HepG2 (cell line): ENCODE data around the gene ASIC2. TPM values are rescaled to one million over a fixed set of nuclear protein-coding genes. Genes with fewer than 3 reads are reported as not detected.

Experiments
- ATAC-seq: fragments of 200-7000 bp; cut with Tn5 transposase; 3 replicates; pipeline ENCODE4 v1.9.1; 2020; ENCODE audit warnings: mild to moderate bottlenecking, moderate library complexity
- BruUV-seq: library from RNA; stranded (reverse); fragments of 400-500 nt; replicated peaks from 2 replicates; lab custom pipeline; 2021; lab: Mats Ljungman, UMichigan
- CTCF ChIA-PET: fragments of 300-600 bp; formaldehyde crosslinking; extraction: SDS; loops from one replicate; lab custom pipeline; 2021; ENCODE audit warnings: low total read pairs, inconsistent platforms, low intra/inter-chr PET ratio; lab: Yijun Ruan, JAX
- POLR2A ChIA-PET: fragments of 350-600 bp; sonication (Branson Sonifier 250); formaldehyde crosslinking; loops from one replicate; lab custom pipeline; 2020; ENCODE audit warnings: antibody characterized with exemption, inconsistent platforms; lab: Yijun Ruan, JAX
- DNase-seq: peaks from one replicate; pipeline ENCODE4 v3.0.0-alpha.2; 2015; ENCODE audit warnings: low spot score
- FAIRE-seq: peaks from 3 replicates; lab custom pipeline; 2011; peaks lifted over from hg19 to GRCh38; lab: Jason Lieb, UNC
- H2AFZ ChIP-seq: one replicate; pipeline ENCODE4 v1.6.1; 2011; ENCODE audit warnings: low read length, inconsistent platforms
- H3K27ac ChIP-seq: fragments of 300-600 bp; 3 replicates; pipeline ENCODE4 v1.8.0; 2011; ENCODE audit warnings: mixed run types, mild to moderate bottlenecking, mixed read lengths, low read length, inconsistent platforms; ENCODE audit not compliant: insufficient read depth; ENCODE audit errors: extremely low read length
- H3K27me3 ChIP-seq, 2 experiments: fragments of 200-600 bp in 1 of 2; 2 replicates in 1 of 2; 3 replicates in 1 of 2; pipeline versions ENCODE4 v1.6.0 to v1.8.0; 2011; ENCODE audit warnings: low read length in 2 of 2, mild to moderate bottlenecking in 2 of 2, moderate library complexity in 2 of 2, inconsistent platforms in 1 of 2; ENCODE audit not compliant: insufficient read depth in 2 of 2, control insufficient read depth in 1 of 2
- H3K36me3 ChIP-seq, 2 experiments: fragments of 200-600 bp in 1 of 2; replicated peaks in 1 of 2; 2 replicates in 1 of 2; 3 replicates in 1 of 2; pipeline versions ENCODE4 v1.5.1 to v1.8.0; 2011; ENCODE audit warnings: low read length in 2 of 2, inconsistent platforms in 1 of 2; ENCODE audit not compliant: insufficient read depth in 2 of 2, control insufficient read depth in 1 of 2
- H3K4me1 ChIP-seq: 2 replicates; pipeline ENCODE4 v1.5.1; 2012; ENCODE audit warnings: low read length, inconsistent platforms; ENCODE audit not compliant: insufficient read depth
- H3K4me2 ChIP-seq: 2 replicates; pipeline ENCODE4 v1.6.0; 2011; ENCODE audit warnings: low read depth, low read length, inconsistent platforms
- H3K4me3 ChIP-seq, 3 experiments: fragments of 200-600 bp in 1 of 3; sonication (generic), shearing (Covaris generic) in 1 of 3; replicated peaks in 1 of 3; 2 replicates each; pipeline ENCODE4 v1.5.1; 2011 to 2016; ENCODE audit warnings: low read length in 3 of 3, inconsistent platforms in 2 of 3, low read depth in 2 of 3, mild to moderate bottlenecking in 2 of 3, control low read depth in 1 of 3, mixed read lengths in 1 of 3; ENCODE audit not compliant: insufficient read depth in 1 of 3
- H3K79me2 ChIP-seq: one replicate; pipeline ENCODE4 v1.6.1; 2011; ENCODE audit warnings: low read length, inconsistent platforms; ENCODE audit not compliant: insufficient read depth
- H3K9ac ChIP-seq: 2 replicates; pipeline ENCODE4 v1.6.0; 2011; ENCODE audit warnings: mild to moderate bottlenecking, low read depth, low read length, inconsistent platforms; ENCODE audit not compliant: insufficient read depth
- H3K9me3 ChIP-seq: 2 replicates; pipeline ENCODE4 v1.5.1; 2012; ENCODE audit warnings: mild to moderate bottlenecking, low read length
- H4K20me1 ChIP-seq: 2 replicates; pipeline ENCODE4 v1.6.0; 2011; ENCODE audit warnings: inconsistent platforms, mild to moderate bottlenecking, low read length, moderate library complexity; ENCODE audit not compliant: insufficient read depth
- HNRNPK ChIP-seq: fragments of 200-400 bp; formaldehyde crosslinking; IDR thresholded peaks from 2 replicates; pipeline ENCODE4 v1.6.1; 2018; ENCODE audit warnings: low read length, low read depth, moderate library complexity, mild to moderate bottlenecking; ENCODE audit not compliant: poor library complexity, severe bottlenecking
- HNRNPUL1 ChIP-seq: fragments of 200-400 bp; formaldehyde crosslinking; IDR thresholded peaks from 2 replicates; pipeline ENCODE4 v1.6.1; 2017; ENCODE audit warnings: low read depth, mild to moderate bottlenecking, low read length, moderate library complexity
- HOXA7 ChIP-seq: sonication (generic); formaldehyde crosslinking; IDR thresholded peaks from 2 replicates; pipeline ENCODE4 v1.8.1; 2022; ENCODE audit warnings: mild to moderate bottlenecking, missing genetic modification reagents, moderate library complexity
- KDM3A ChIP-seq: IDR thresholded peaks from 2 replicates; pipeline ENCODE4 v1.6.1; 2018; ENCODE audit warnings: low read depth, missing compliant biosample characterization
- KDM5B ChIP-seq: sonication (generic); formaldehyde crosslinking; IDR thresholded peaks from 2 replicates; pipeline ENCODE4 v1.4.0; 2020; ENCODE audit warnings: missing genetic modification reagents, mild to moderate bottlenecking, borderline replicate concordance
- MTA1 ChIP-seq: sonication (generic); formaldehyde crosslinking; IDR thresholded peaks from 2 replicates; pipeline ENCODE4 v1.4.0; 2020; ENCODE audit warnings: missing genetic modification reagents, mild to moderate bottlenecking, borderline replicate concordance
- NR2C2 ChIP-seq: sonication (generic); formaldehyde crosslinking; IDR thresholded peaks from 2 replicates; pipeline ENCODE4 v1.4.0; 2020; ENCODE audit warnings: missing genetic modification reagents, mild to moderate bottlenecking, moderate library complexity, borderline replicate concordance
- PHF21A ChIP-seq: sonication (generic); formaldehyde crosslinking; IDR thresholded peaks from 2 replicates; pipeline ENCODE4 v1.5.0; 2020; ENCODE audit warnings: mild to moderate bottlenecking, missing genetic modification reagents
- SOX5 ChIP-seq: IDR thresholded peaks from 2 replicates; pipeline ENCODE4 v1.6.1; 2016; ENCODE audit warnings: borderline replicate concordance
- ZNF773 ChIP-seq: sonication (generic); formaldehyde crosslinking; IDR thresholded peaks from 2 replicates; pipeline ENCODE4 v1.4.0; 2020; ENCODE audit warnings: missing genetic modification reagents, borderline replicate concordance
- ZSCAN31 ChIP-seq: sonication (generic); formaldehyde crosslinking; IDR thresholded peaks from 2 replicates; pipeline ENCODE4 v1.5.0; 2020; ENCODE audit warnings: low read depth, mild to moderate bottlenecking, missing genetic modification reagents
- WGBS: methylation state at CpG from one replicate; pipeline ENCODE4 v1.1.6; 2017; ENCODE audit warnings: low lambda C conversion rate; 5-methylcytosine and 5-hydroxymethylcytosine counted together
- in situ Hi-C: cut with HindIII; loops from 2 replicates; pipeline ENCODE4 v1.10.0; 2017; ENCODE audit warnings: low pct_unique_long_range_greater_than_20kb; ENCODE audit not compliant: extremely low pct_ligation_motif_present
- intact Hi-C: fragments of 100-400 bp; cut with micrococcal nuclease; formaldehyde crosslinking; loops from one replicate; pipeline ENCODE4 v1.10.0; 2022; ENCODE audit not compliant: unreplicated experiment
- polyA plus RNA-seq, 8 experiments: library from polyadenylated mRNA; depleted of rRNA in 3 of 8; stranded (reverse) in 7 of 8; unstranded in 1 of 8; fragments of >200 nt; fragmentation: Illumina TruSeq in 4 of 8; extraction: Trizol in 4 of 8; gene quantifications; 2 replicates each; pipeline versions ENCODE4 v1.2.1 to v1.2.3, GENCODE V29; 2011 to 2016; ENCODE audit warnings: low read depth in 4 of 8, missing spikeins in 1 of 8, mixed read lengths in 1 of 8; ENCODE audit not compliant: insufficient read depth in 1 of 8
- total RNA-seq, 5 experiments: library from RNA; depleted of rRNA; stranded (reverse); fragments of >200 nt; fragmentation: Illumina TruSeq; extraction: Trizol; gene quantifications; 2 replicates each; pipeline ENCODE4 v1.2.3, GENCODE V29; 2016; ENCODE audit warnings: low read depth in 1 of 5
- TF ChIP-seq, protein P1 (sequence below): sonication (generic); formaldehyde crosslinking; IDR thresholded peaks from 2 replicates; pipeline ENCODE4 v1.8.1; 2023; ENCODE audit warnings: mild to moderate bottlenecking, missing genetic modification reagents
- TF ChIP-seq, protein P2 (sequence below): sonication (generic); formaldehyde crosslinking; conservative IDR thresholded peaks from 2 replicates; pipeline ENCODE4 v1.8.0; 2022; ENCODE audit warnings: missing genetic modification reagents
- TF ChIP-seq, protein P3 (sequence below): sonication (generic); formaldehyde crosslinking; IDR thresholded peaks from 2 replicates; pipeline ENCODE4 v1.8.0; 2022; ENCODE audit warnings: mild to moderate bottlenecking, missing genetic modification reagents, borderline replicate concordance
- TF ChIP-seq, protein P4 (sequence below): sonication (generic); formaldehyde crosslinking; IDR thresholded peaks from 2 replicates; pipeline ENCODE4 v1.4.0; 2020; ENCODE audit warnings: mild to moderate bottlenecking, missing genetic modification reagents, borderline replicate concordance

Gene ASIC2
- total and polyA plus RNA-seq, 2 of the 13 experiments (the other 11 are each of a cell fraction or from before 2014, with no cell fraction given) = not detected

DNA sequence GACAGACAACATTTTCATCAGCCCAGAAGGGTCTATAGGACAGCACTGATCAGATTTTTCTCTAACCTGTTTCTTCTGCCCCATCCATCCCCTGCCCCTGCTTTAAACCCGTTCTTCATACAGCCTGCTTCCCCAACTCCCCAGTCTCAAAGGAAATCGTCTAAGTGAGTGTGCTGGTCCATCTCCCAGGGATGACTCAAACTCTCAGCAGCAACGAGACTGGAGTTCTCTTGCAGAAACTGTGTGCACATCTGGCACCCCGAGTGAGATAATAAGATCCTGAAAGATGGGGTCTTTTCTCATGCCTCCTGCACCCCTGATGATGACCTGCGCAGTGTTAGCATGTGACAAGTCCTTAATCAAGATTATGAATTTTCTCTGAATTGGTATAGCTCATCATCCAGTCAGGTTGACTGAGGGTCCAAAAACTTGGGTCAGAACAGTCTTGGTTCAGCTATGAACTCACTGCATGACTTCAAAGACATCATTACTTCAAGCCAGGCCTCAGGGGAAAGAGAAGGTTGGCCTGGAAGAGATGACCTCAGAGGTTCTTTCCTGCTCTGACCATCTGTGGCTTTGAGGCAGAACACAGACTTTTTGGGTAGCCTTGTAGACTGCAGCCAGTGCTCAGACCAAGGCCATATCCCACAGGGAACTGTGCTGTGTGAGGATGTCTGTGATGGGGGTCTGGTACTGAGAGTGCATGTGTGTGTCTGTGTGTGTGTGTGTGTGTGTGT, 183.6 kb downstream of the ASIC2 start:
- Histone ChIP-seq H3K9me3 (no peaks in the 10 kb centered on the region), H3K4me1 (no peaks in the 10 kb centered on the region), H3K27ac (no peak overlapping the region), H3K79me2 (no peaks in the 10 kb centered on the region), H2AFZ (no peak overlapping the region), H3K27me3 (no peaks in the 10 kb centered on the region; a peak in 1 of 5 replicates), H3K36me3 (no peaks in the 10 kb centered on the region), H3K9ac (no peak overlapping the region), H4K20me1 (no peaks in the 10 kb centered on the region), H3K4me3 (no peak overlapping the region), H3K4me2 (no peak overlapping the region)
- no peak for ATAC-seq
- intact Hi-C loops = no loop called here
- BruUV-seq = no TSS peak
- FAIRE-seq = no peak
- CTCF ChIA-PET = no interaction called here
- DNase-seq = no peak
- WGBS = 13% methylated on average over 5 of the region's 5 CpGs
- POLR2A ChIA-PET = no interaction called here
- in situ Hi-C loops = no loop called here
- no peak for TF ChIP-seq ZNF773 (CRISPR knock-in tag)
- TF ChIP-seq, protein P1, sequence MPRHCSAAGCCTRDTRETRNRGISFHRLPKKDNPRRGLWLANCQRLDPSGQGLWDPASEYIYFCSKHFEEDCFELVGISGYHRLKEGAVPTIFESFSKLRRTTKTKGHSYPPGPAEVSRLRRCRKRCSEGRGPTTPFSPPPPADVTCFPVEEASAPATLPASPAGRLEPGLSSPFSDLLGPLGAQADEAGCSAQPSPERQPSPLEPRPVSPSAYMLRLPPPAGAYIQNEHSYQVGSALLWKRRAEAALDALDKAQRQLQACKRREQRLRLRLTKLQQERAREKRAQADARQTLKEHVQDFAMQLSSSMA (CRISPR knock-in tag) = no peak
- TF ChIP-seq, protein P2, sequence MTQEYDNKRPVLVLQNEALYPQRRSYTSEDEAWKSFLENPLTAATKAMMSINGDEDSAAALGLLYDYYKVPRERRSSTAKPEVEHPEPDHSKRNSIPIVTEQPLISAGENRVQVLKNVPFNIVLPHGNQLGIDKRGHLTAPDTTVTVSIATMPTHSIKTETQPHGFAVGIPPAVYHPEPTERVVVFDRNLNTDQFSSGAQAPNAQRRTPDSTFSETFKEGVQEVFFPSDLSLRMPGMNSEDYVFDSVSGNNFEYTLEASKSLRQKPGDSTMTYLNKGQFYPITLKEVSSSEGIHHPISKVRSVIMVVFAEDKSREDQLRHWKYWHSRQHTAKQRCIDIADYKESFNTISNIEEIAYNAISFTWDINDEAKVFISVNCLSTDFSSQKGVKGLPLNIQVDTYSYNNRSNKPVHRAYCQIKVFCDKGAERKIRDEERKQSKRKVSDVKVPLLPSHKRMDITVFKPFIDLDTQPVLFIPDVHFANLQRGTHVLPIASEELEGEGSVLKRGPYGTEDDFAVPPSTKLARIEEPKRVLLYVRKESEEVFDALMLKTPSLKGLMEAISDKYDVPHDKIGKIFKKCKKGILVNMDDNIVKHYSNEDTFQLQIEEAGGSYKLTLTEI (CRISPR knock-in tag) = no peak
- no peak for TF ChIP-seq KDM3A (CRISPR knock-in tag)
- no peak for TF ChIP-seq HNRNPUL1
- TF ChIP-seq PHF21A (CRISPR knock-in tag) = no peak
- TF ChIP-seq NR2C2 = no peak
- no peak for TF ChIP-seq HNRNPK
- TF ChIP-seq, protein P3, sequence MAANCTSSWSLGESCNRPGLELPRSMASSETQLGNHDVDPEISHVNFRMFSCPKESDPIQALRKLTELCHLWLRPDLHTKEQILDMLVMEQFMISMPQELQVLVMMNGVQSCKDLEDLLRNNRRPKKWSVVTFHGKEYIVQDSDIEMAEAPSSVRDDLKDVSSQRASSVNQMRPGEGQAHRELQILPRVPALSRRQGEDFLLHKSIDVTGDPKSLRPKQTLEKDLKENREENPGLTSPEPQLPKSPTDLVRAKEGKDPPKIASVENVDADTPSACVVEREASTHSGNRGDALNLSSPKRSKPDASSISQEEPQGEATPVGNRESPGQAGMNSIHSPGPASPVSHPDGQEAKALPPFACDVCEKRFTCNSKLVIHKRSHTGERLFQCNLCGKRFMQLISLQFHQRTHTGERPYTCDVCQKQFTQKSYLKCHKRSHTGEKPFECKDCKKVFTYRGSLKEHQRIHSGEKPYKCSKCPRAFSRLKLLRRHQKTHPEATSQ (CRISPR knock-in tag) = no peak
- TF ChIP-seq SOX5 (CRISPR knock-in tag) = no peak
- no peak for TF ChIP-seq KDM5B (CRISPR knock-in tag)
- TF ChIP-seq, protein P4, sequence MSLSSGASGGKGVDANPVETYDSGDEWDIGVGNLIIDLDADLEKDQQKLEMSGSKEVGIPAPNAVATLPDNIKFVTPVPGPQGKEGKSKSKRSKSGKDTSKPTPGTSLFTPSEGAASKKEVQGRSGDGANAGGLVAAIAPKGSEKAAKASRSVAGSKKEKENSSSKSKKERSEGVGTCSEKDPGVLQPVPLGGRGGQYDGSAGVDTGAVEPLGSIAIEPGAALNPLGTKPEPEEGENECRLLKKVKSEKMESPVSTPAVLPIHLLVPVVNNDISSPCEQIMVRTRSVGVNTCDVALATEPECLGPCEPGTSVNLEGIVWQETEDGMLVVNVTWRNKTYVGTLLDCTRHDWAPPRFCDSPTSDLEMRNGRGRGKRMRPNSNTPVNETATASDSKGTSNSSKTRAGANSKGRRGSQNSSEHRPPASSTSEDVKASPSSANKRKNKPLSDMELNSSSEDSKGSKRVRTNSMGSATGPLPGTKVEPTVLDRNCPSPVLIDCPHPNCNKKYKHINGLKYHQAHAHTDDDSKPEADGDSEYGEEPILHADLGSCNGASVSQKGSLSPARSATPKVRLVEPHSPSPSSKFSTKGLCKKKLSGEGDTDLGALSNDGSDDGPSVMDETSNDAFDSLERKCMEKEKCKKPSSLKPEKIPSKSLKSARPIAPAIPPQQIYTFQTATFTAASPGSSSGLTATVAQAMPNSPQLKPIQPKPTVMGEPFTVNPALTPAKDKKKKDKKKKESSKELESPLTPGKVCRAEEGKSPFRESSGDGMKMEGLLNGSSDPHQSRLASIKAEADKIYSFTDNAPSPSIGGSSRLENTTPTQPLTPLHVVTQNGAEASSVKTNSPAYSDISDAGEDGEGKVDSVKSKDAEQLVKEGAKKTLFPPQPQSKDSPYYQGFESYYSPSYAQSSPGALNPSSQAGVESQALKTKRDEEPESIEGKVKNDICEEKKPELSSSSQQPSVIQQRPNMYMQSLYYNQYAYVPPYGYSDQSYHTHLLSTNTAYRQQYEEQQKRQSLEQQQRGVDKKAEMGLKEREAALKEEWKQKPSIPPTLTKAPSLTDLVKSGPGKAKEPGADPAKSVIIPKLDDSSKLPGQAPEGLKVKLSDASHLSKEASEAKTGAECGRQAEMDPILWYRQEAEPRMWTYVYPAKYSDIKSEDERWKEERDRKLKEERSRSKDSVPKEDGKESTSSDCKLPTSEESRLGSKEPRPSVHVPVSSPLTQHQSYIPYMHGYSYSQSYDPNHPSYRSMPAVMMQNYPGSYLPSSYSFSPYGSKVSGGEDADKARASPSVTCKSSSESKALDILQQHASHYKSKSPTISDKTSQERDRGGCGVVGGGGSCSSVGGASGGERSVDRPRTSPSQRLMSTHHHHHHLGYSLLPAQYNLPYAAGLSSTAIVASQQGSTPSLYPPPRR = no peak
- TF ChIP-seq HOXA7 (CRISPR knock-in tag) = no peak
- no peak for TF ChIP-seq ZSCAN31 (CRISPR knock-in tag)
- no peak for TF ChIP-seq MTA1 (CRISPR knock-in tag)
